Measurements from ENCODE around the gene ACER3. TPM values are rescaled to one million over a fixed set of nuclear protein-coding genes. Genes with fewer than 3 reads are reported as not detected.

The ACER3 gene
- total RNA-seq, 4 donors from 2014 or later, result 20.5 to 30.6 (median 23.0) TPM

DNA sequence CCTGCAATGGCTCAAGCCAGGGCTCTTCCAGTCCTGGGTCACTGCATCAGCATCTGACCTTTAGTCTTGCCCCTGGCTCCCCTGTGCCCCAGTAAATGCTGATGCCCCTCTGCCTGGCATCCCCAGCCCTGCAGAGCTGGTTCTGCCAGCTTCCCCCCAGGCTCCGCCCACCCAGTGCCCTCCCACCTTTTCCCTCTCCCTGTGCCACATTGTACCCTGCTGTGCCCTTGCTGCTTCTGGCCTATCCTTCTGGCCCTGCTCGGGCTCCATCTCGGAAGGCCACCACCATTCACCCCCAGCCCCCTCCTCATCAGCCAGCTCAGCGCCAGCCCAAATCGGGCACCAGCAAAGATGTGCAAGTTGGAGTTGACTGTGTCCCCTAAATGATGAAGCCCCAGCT lies 213.5 kb downstream of the ACER3 start:
- H3K4me1 ChIP-seq, result peaks cover 7 to 67% (median 46%) of the 10 kb centered on the region in 4 donors
- 67 to 68% methylated on average over 5 of the region's 5 CpGs for WGBS, 2 donors
- no peak for TF ChIP-seq CTCF (IDR thresholded peaks at IDR 0.05)
- TF ChIP-seq POLR2A (IDR thresholded peaks at IDR 0.05), result no peak
- no peak for TF ChIP-seq EP300 (IDR thresholded peaks at IDR 0.05)
- H3K4me3 ChIP-seq, result no peak overlapping the region
- peaks cover 0 to 3% (median 0%) of the 10 kb centered on the region in 4 donors for H3K9me3 ChIP-seq
- H3K36me3 ChIP-seq, result no peaks in the 10 kb centered on the region
- peak overlapping the region; percentile 79 to 97 (median 86) for H3K27ac ChIP-seq
- no peak for DNase-seq (ENCODE audit: low spot score in 2 of 2)
- no peaks in the 10 kb centered on the region for H3K27me3 ChIP-seq

- H3K4me1 ChIP-seq, result peaks cover 7 to 62% (median 46%) of the 10 kb centered on the region in 4 donors
- no peaks in the 10 kb centered on the region for H3K27me3 ChIP-seq
- TF ChIP-seq CTCF (IDR thresholded peaks at IDR 0.05) (no peak), POLR2A (IDR thresholded peaks at IDR 0.05) (no peak), EP300 (IDR thresholded peaks at IDR 0.05) (no peak)
- no peak for DNase-seq (ENCODE audit: low spot score in 2 of 2)
- peaks cover 0 to 3% (median 0%) of the 10 kb centered on the region in 4 donors for H3K9me3 ChIP-seq
- H3K27ac ChIP-seq, result peak overlapping the region; percentile 79 to 97 (median 86)
- WGBS, 2 donors, result 78 to 82% methylated on average over 13 of the region's 15 CpGs
- no peaks in the 10 kb centered on the region for H3K36me3 ChIP-seq
- H3K4me3 ChIP-seq, result no peak overlapping the region
Observed at GRCh38 chr11:77074626-77075221, 214.0 kb downstream of the ACER3 start.

DNA sequence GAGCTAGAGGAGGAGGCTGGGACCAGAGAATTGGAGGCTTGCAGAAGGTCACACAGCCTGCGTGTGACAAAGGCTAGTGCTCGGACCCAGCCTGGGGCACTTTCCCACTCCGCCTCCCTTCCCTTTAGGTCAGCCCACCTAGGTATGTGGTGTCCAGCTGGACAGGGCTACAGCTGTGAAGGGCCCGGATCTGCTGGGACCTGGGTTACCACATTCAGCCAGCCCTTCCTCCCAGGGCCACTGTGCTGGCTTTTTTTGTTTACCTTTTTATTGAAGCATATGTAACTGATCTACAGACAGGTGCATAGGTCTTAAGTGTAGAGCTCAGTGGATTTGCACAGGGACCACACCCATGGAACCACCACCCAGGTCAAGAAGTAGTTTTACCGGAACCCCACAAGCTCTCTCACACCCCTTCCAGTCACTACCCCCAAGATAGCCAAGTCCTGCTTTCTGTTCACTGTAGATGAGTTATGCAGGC lies 214.7 kb downstream of the ACER3 start:
- no peak for TF ChIP-seq CTCF (IDR thresholded peaks at IDR 0.05)
- no peak for TF ChIP-seq EP300 (IDR thresholded peaks at IDR 0.05)
- no peak for TF ChIP-seq POLR2A (IDR thresholded peaks at IDR 0.05)
- Histone ChIP-seq H3K27ac (peak overlapping the region in 3 of 4 donors; percentile 85 to 97 (median 86)), H3K4me3 (no peak overlapping the region), H3K9me3 (peaks cover 0 to 3% (median 0%) of the 10 kb centered on the region in 4 donors), H3K4me1 (peaks cover 7 to 59% (median 46%) of the 10 kb centered on the region in 4 donors), H3K27me3 (no peaks in the 10 kb centered on the region), H3K36me3 (no peaks in the 10 kb centered on the region)
- DNase-seq (ENCODE audit: low spot score in 2 of 2), result no peak
- WGBS, 2 donors, result 81 to 88% methylated on average over 5 of the region's 5 CpGs

Other genes starting within 250 kb of the ACER3 start
- gene LRRC32, start 190.2 kb upstream of the ACER3 start, total RNA-seq, result 100 to 1,000 TPM in 1 of 4 donors, 10 to 100 TPM in 3; 45.0 to 117 (median 73.4) TPM
- 100 to 1,000 TPM; 140 to 385 (median 202) TPM for gene TSKU, start 77.6 kb upstream of the ACER3 start, total RNA-seq
- gene B3GNT6, start 173.5 kb downstream of the ACER3 start, total RNA-seq, result not detected
- 10 to 100 TPM; 15.9 to 24.5 (median 19.8) TPM for gene CAPN5, start 206.1 kb downstream of the ACER3 start, total RNA-seq
- gene OMP, start 241.9 kb downstream of the ACER3 start, total RNA-seq, result 1 to 10 TPM in 1 of 4 donors, not detected in 3; 9.9 TPM